HCT116 (cell line): ENCODE results near the gene PPWD1. TPM values are rescaled to one million over a fixed set of nuclear protein-coding genes. Genes with fewer than 3 reads are reported as not detected.

Experiments used
- ATAC-seq: fragments of 200-7000 bp; cut with Tn5 transposase; 2 replicates; pipeline ENCODE4 v1.9.1; 2020; ENCODE audit warnings: mild to moderate bottlenecking, moderate library complexity
- BruUV-seq: library from RNA; stranded (reverse); fragments of 400-500 nt; replicated peaks from 2 replicates; lab custom pipeline; 2021; lab: Mats Ljungman, UMichigan
- CTCF ChIA-PET: fragments of 300-600 bp; sonication (Branson Sonifier 250); formaldehyde crosslinking; loops from one replicate; lab custom pipeline; 2021; ENCODE audit warnings: antibody characterized with exemption; lab: Charles Lee
- POLR2A ChIA-PET: fragments of 300-600, 350-600 bp; sonication (Branson Sonifier 250); formaldehyde crosslinking; loops from one replicate; lab custom pipeline; 2021; ENCODE audit warnings: antibody characterized with exemption; lab: Charles Lee
- RAD21 ChIA-PET, 2 experiments: fragments of 300-600 bp; sonication (Branson Sonifier 250); formaldehyde crosslinking; loops; one replicate each; lab custom pipeline; 2023; ENCODE audit warnings: low total read pairs in 2 of 2; ENCODE audit not compliant: uncharacterized antibody in 2 of 2, unreplicated experiment in 2 of 2, low non-redundant PET in 1 of 2; lab: Charles Lee
- DNase-seq: peaks from one replicate; pipeline ENCODE4 v3.0.0-alpha.2; 2010; ENCODE audit warnings: low read depth, low spot score
- H2AFZ ChIP-seq: fragments of 200-600 bp; shearing (Covaris generic), sonication (generic); 2 replicates; pipeline ENCODE4 v1.6.1; 2017; ENCODE audit warnings: low read depth, mixed run types, mixed read lengths, antibody characterized with exemption, low read length; ENCODE audit not compliant: poor library complexity, severe bottlenecking
- H3K27ac ChIP-seq: 2 replicates; pipeline ENCODE4 v1.5.1; 2012; ENCODE audit warnings: low read depth, low read length
- H3K27me3 ChIP-seq: fragments of 200-600 bp; sonication (generic); 2 replicates; pipeline ENCODE4 v1.6.1; 2016; ENCODE audit warnings: mixed run types, low read length, mixed read lengths; ENCODE audit not compliant: insufficient read depth
- H3K36me3 ChIP-seq, 2 experiments: fragments of 200-500 bp in 1 of 2; fragments of 200-600 bp in 1 of 2; sonication (Bioruptor generic) in 1 of 2; sonication (generic) in 1 of 2; 2 replicates each; pipeline versions ENCODE4 v1.5.1 to v1.6.1; 2014 to 2016; ENCODE audit warnings: low read length in 2 of 2, inconsistent platforms in 1 of 2, mixed read lengths in 1 of 2, mixed run types in 1 of 2; ENCODE audit not compliant: insufficient read depth in 2 of 2, control insufficient read depth in 1 of 2
- H3K4me1 ChIP-seq, 2 experiments: fragments of 200-600 bp in 1 of 2; sonication (generic) in 1 of 2; 2 replicates each; pipeline versions ENCODE4 v1.5.1 to v1.6.1; 2012 to 2017; ENCODE audit warnings: low read length in 2 of 2, inconsistent platforms in 1 of 2, mild to moderate bottlenecking in 1 of 2, mixed read lengths in 1 of 2, mixed run types in 1 of 2, moderate library complexity in 1 of 2; ENCODE audit not compliant: insufficient read depth in 2 of 2, control insufficient read depth in 1 of 2
- H3K4me2 ChIP-seq: fragments of 200-600 bp; sonication (generic); 2 replicates; pipeline ENCODE4 v1.6.1; 2017; ENCODE audit warnings: mixed run types, low read length, mixed read lengths
- H3K4me3 ChIP-seq, 2 experiments: fragments of 200-600 bp in 1 of 2; sonication (generic) in 1 of 2; replicated peaks in 1 of 2; 2 replicates each; pipeline ENCODE4 v1.5.1; 2011 to 2016; ENCODE audit warnings: low read length in 2 of 2, control low read depth in 1 of 2, low read depth in 1 of 2, mild to moderate bottlenecking in 1 of 2, mixed read lengths in 1 of 2, mixed run types in 1 of 2
- H3K79me2 ChIP-seq: fragments of 200-600 bp; sonication (generic); 2 replicates; pipeline ENCODE4 v1.6.1; 2017; ENCODE audit warnings: mild to moderate bottlenecking, mixed run types, low read length, moderate library complexity, mixed read lengths; ENCODE audit not compliant: insufficient read depth
- H3K9ac ChIP-seq: fragments of 200-600 bp; sonication (generic); 2 replicates; pipeline ENCODE4 v1.6.1; 2016; ENCODE audit warnings: low read length, mixed read lengths
- H3K9me2 ChIP-seq: fragments of 200-600 bp; sonication (generic), shearing (Covaris generic); 2 replicates; pipeline ENCODE4 v1.6.1; 2017; ENCODE audit warnings: mixed run types, mild to moderate bottlenecking, moderate library complexity; ENCODE audit not compliant: insufficient read depth
- H3K9me3 ChIP-seq, 2 experiments: fragments of 200-500 bp in 1 of 2; fragments of 200-600 bp in 1 of 2; sonication (Bioruptor generic) in 1 of 2; sonication (generic) in 1 of 2; 2 replicates each; pipeline ENCODE4 v1.6.1; 2014 to 2017; ENCODE audit warnings: low read length in 2 of 2, mixed read lengths in 2 of 2, inconsistent platforms in 1 of 2, low read depth in 1 of 2, mild to moderate bottlenecking in 1 of 2, mixed run types in 1 of 2, moderate library complexity in 1 of 2; ENCODE audit not compliant: control insufficient read depth in 1 of 2, insufficient read depth in 1 of 2
- H4K20me1 ChIP-seq: fragments of 200-600 bp; sonication (generic), shearing (Covaris generic); 2 replicates; pipeline ENCODE4 v1.6.1; 2017; ENCODE audit warnings: mixed run types, mild to moderate bottlenecking, moderate library complexity; ENCODE audit not compliant: insufficient read depth
- SRF ChIP-seq: IDR thresholded peaks from 2 replicates; pipeline ENCODE4 v1.6.1; 2012; ENCODE audit warnings: low read depth
- ZNF274 ChIP-seq: fragments of 200-500 bp; sonication (Bioruptor generic); IDR thresholded peaks from 2 replicates; pipeline ENCODE4 v1.6.1; 2014; ENCODE audit warnings: mild to moderate bottlenecking, low read depth, low read length, inconsistent platforms
- intact Hi-C: fragments of 100-400 bp; cut with micrococcal nuclease; formaldehyde crosslinking; loops from 2 replicates; pipeline ENCODE4 v1.10.0; 2022
- total RNA-seq: library from RNA; stranded (reverse); gene quantifications from one replicate; pipeline ENCODE4 v1.2.1, GENCODE V29; 2021; ENCODE audit not compliant: unreplicated experiment
- TF ChIP-seq, protein P1 (sequence below): IDR thresholded peaks from 2 replicates; pipeline ENCODE4 v1.6.1; 2012
- TF ChIP-seq, protein P2 (sequence below): IDR thresholded peaks from 2 replicates; pipeline ENCODE4 v1.6.1; 2011; ENCODE audit warnings: mild to moderate bottlenecking, low read length, moderate library complexity; ENCODE audit not compliant: insufficient replicate concordance; ENCODE audit errors: extremely low read depth
- TF ChIP-seq, protein P3 (sequence below): IDR thresholded peaks from 2 replicates; pipeline ENCODE4 v1.6.1; 2012

Gene PPWD1
- total RNA-seq, 1 experiment from 2014 or later = 25.5 TPM

DNA sequence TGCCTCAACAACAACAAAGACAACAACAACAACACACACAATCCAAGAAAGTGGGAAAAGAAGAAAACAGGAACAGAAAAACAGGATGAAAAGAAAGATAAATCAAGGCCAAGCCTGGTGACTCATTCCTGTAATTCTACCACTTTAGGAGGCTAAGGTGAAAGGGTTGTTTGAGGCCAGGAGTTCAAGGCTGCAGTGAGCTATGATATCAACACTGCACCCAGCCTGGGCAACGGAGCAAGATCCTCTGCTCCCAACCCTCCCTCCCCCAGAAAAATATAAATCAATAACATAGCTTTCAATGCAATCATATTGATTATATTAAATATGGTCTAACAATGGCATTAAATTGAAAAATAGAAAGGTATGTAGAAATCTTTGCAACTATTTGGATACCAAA, 32.2 kb upstream of the PPWD1 start:
- Histone ChIP-seq H3K27ac (no peak overlapping the region), H3K9ac (no peak overlapping the region), H3K4me2 (no peak overlapping the region), H3K9me3 (no peaks in the 10 kb centered on the region), H3K9me2 (no peaks in the 10 kb centered on the region), H2AFZ (no peak overlapping the region), H3K36me3 (no peaks in the 10 kb centered on the region; a peak in 2 of 4 replicates), H3K4me3 (no peak overlapping the region), H3K27me3 (no peaks in the 10 kb centered on the region), H3K4me1 (no peaks in the 10 kb centered on the region), H3K79me2 (no peaks in the 10 kb centered on the region), H4K20me1 (no peaks in the 10 kb centered on the region)
- no TSS peak for BruUV-seq
- no peak for DNase-seq
- TF ChIP-seq, protein P1, sequence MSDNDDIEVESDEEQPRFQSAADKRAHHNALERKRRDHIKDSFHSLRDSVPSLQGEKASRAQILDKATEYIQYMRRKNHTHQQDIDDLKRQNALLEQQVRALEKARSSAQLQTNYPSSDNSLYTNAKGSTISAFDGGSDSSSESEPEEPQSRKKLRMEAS = no peak
- TF ChIP-seq ZNF274 = no peak
- ChIA-PET RAD21 (no interaction called here), POLR2A (no interaction called here), CTCF (no interaction called here)
- intact Hi-C loops = no loop called here
- ATAC-seq = no peak

DNA sequence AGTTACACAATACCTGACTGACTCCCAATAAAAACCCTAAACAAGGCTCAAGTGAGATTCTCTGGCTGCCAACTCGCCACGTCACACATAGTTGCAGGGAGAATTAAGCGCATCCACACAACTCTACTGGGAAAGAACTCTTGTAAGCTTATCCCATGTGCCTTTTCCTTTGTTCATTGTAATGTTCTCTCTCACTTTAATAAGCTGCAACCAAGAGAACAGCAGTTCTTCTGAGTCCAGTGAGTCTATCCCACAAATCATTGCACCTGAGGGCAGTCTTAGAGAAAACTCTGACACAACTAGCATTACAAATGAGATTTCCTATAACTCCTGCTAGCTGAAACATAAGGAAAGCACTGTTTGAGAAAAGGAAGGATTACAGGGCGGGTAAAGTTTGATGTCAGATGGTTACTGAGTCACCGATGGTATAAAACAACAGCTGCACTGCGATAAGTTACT, 27.5 kb upstream of the PPWD1 start:
- no peaks in the 10 kb centered on the region for H3K27me3 ChIP-seq
- H3K4me2 ChIP-seq = no peak overlapping the region
- H3K4me1 ChIP-seq = no peaks in the 10 kb centered on the region
- ChIA-PET CTCF (no interaction called here), POLR2A (no interaction called here), RAD21 (no interaction called here)
- TF ChIP-seq SRF = no peak
- TF ChIP-seq, protein P2, sequence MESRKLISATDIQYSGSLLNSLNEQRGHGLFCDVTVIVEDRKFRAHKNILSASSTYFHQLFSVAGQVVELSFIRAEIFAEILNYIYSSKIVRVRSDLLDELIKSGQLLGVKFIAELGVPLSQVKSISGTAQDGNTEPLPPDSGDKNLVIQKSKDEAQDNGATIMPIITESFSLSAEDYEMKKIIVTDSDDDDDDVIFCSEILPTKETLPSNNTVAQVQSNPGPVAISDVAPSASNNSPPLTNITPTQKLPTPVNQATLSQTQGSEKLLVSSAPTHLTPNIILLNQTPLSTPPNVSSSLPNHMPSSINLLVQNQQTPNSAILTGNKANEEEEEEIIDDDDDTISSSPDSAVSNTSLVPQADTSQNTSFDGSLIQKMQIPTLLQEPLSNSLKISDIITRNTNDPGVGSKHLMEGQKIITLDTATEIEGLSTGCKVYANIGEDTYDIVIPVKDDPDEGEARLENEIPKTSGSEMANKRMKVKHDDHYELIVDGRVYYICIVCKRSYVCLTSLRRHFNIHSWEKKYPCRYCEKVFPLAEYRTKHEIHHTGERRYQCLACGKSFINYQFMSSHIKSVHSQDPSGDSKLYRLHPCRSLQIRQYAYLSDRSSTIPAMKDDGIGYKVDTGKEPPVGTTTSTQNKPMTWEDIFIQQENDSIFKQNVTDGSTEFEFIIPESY = no peak
- TF ChIP-seq, protein P3, sequence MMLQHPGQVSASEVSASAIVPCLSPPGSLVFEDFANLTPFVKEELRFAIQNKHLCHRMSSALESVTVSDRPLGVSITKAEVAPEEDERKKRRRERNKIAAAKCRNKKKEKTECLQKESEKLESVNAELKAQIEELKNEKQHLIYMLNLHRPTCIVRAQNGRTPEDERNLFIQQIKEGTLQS = no peak
- H4K20me1 ChIP-seq = no peaks in the 10 kb centered on the region
- ATAC-seq = no peak
- no peaks in the 10 kb centered on the region for H3K79me2 ChIP-seq
- H3K36me3 ChIP-seq = 0 out of 4 replicates have a peak, but pooled peaks cover 0 to 7% of the 10 kb centered on the region in 2 experiments
- no peak overlapping the region for H3K9ac ChIP-seq
- BruUV-seq = no TSS peak
- H3K4me3 ChIP-seq = no peak overlapping the region
- no peak overlapping the region for H2AFZ ChIP-seq
- H3K9me3 ChIP-seq = no peaks in the 10 kb centered on the region
- DNase-seq = no peak
- intact Hi-C loops = no loop called here
- H3K27ac ChIP-seq = no peak overlapping the region
- no peaks in the 10 kb centered on the region for H3K9me2 ChIP-seq
